Activated B cell treated with CpG ODN at 0.5 μM for 24 hours (primary cell): ENCODE results near the gene RHOF. TPM values are rescaled to one million over a fixed set of nuclear protein-coding genes. Genes with fewer than 3 reads are reported as not detected.

ENCODE experiments used
- ATAC-seq: fragments of 200-7000 bp; cut with Tn5 transposase; one replicate; pipeline ENCODE4 v1.10.0; 2021; ENCODE audit warnings: low read depth, mild to moderate bottlenecking, moderate library complexity
- CTCF ChIA-PET: fragments of 350-600 bp; sonication (Branson Sonifier 250); formaldehyde crosslinking; loops from one replicate; lab custom pipeline; 2021; ENCODE audit warnings: antibody characterized with exemption; lab: Charles Lee
- POLR2A ChIA-PET: fragments of 350-600 bp; sonication (Branson Sonifier 250); formaldehyde crosslinking; loops from one replicate; lab custom pipeline; 2021; ENCODE audit warnings: antibody characterized with exemption; lab: Charles Lee
- DNase-seq: peaks from one replicate; pipeline ENCODE4 v3.0.0; 2022
- H3K27ac Mint-ChIP-seq: one replicate; pipeline ENCODE4 v1.8.0; 2020; ENCODE audit warnings: mixed read lengths
- H3K27me3 Mint-ChIP-seq: one replicate; pipeline ENCODE4 v1.8.0; 2021; ENCODE audit warnings: mixed read lengths
- H3K36me3 Mint-ChIP-seq: one replicate; pipeline ENCODE4 v1.8.0; 2021; ENCODE audit warnings: low read depth, mixed read lengths
- H3K4me1 Mint-ChIP-seq: one replicate; pipeline ENCODE4 v1.8.0; 2021; ENCODE audit warnings: mixed read lengths
- H3K4me3 Mint-ChIP-seq: one replicate; pipeline ENCODE4 v1.8.0; 2020; ENCODE audit warnings: mild to moderate bottlenecking, mixed read lengths
- H3K9me3 Mint-ChIP-seq: one replicate; pipeline ENCODE4 v1.8.0; 2020; ENCODE audit warnings: mixed read lengths
- intact Hi-C: fragments of 100-400 bp; cut with micrococcal nuclease; formaldehyde crosslinking; loops from one replicate; pipeline ENCODE4 v1.15.1; 2024
- total RNA-seq: library from RNA; stranded (reverse); gene quantifications from 2 replicates; pipeline ENCODE4 v1.2.3, GENCODE V29; 2022
- TF ChIP-seq, protein P1 (sequence below): fragments of 200-600 bp; IDR thresholded peaks from one replicate; pipeline ENCODE4 v1.8.0; 2022; ENCODE audit warnings: antibody characterized with exemption, mild to moderate bottlenecking

Gene RHOF
- total RNA-seq, 1 donor from 2014 or later = 142 TPM

- Mint-ChIP-seq H3K27ac (no peak overlapping the region), H3K4me3 (no peak overlapping the region), H3K27me3 (no peaks in the 10 kb centered on the region), H3K4me1 (no peaks in the 10 kb centered on the region), H3K36me3 (peaks cover 1% of the 10 kb centered on the region), H3K9me3 (no peaks in the 10 kb centered on the region)
- intact Hi-C loops = no loop called here
- TF ChIP-seq, protein P1, sequence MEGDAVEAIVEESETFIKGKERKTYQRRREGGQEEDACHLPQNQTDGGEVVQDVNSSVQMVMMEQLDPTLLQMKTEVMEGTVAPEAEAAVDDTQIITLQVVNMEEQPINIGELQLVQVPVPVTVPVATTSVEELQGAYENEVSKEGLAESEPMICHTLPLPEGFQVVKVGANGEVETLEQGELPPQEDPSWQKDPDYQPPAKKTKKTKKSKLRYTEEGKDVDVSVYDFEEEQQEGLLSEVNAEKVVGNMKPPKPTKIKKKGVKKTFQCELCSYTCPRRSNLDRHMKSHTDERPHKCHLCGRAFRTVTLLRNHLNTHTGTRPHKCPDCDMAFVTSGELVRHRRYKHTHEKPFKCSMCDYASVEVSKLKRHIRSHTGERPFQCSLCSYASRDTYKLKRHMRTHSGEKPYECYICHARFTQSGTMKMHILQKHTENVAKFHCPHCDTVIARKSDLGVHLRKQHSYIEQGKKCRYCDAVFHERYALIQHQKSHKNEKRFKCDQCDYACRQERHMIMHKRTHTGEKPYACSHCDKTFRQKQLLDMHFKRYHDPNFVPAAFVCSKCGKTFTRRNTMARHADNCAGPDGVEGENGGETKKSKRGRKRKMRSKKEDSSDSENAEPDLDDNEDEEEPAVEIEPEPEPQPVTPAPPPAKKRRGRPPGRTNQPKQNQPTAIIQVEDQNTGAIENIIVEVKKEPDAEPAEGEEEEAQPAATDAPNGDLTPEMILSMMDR = no peak
- POLR2A ChIA-PET = no interaction called here
- DNase-seq (no peak), ATAC-seq (no peak)
- CTCF ChIA-PET = no interaction called here
Observed at GRCh38 chr12:121755591-121755990, 37.9 kb downstream of the RHOF start.

DNA sequence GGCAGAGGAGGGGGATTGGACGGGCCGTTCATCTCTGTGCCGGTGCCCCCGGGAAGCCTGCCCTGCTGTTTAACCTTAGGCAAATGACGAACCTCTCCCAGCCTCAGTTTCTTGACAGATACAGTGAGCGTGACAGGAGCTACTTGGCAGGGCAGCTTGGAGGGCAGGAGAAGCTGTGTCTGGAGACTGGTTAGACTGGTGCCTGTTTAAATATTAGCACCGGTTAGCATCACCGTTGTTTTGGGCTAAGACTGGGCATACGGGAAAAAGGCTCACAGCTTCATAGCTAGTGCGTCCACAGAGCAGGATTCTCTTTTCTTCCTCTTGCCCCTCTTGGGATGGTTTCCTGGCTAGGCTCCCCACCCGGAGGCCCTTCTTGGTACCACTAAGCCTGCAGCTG, 38.7 kb downstream of the RHOF start:
- H3K27ac Mint-ChIP-seq = no peak overlapping the region
- POLR2A ChIA-PET = no interaction called here
- ATAC-seq = no peak
- intact Hi-C loops = no loop called here
- DNase-seq = no peak
- H3K9me3 Mint-ChIP-seq = no peaks in the 10 kb centered on the region
- H3K4me3 Mint-ChIP-seq = no peak overlapping the region
- TF ChIP-seq, protein P1 = no peak
- no peaks in the 10 kb centered on the region for H3K27me3 Mint-ChIP-seq
- CTCF ChIA-PET = no interaction called here
- H3K4me1 Mint-ChIP-seq = peaks cover 3% of the 10 kb centered on the region
- peaks cover 3% of the 10 kb centered on the region for H3K36me3 Mint-ChIP-seq

DNA sequence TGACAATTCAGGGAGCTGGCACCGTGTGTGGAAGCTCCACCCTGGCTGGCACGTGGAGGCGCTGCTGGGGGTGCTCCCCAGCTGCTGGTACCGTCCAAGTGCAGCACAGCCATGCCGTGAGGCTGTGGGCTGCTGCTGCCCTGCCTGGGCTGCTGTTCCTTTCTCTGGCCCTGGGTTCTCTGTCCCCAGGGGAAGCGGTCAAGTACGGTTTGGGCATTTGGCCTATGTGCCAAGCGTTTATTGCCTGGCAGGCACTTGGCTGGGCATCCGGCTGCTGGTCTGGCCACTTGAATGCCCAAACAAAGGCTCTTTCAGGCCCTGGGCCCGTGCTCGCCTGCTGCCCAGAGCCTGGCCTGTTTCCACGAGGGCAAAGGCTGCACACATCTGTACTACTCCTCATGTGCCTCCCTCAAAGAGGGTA, 39.6 kb downstream of the RHOF start:
- TF ChIP-seq, protein P1 = no peak
- no peak for DNase-seq
- H3K9me3 Mint-ChIP-seq = no peaks in the 10 kb centered on the region
- ChIA-PET POLR2A (no interaction called here), CTCF (no interaction called here)
- no peaks in the 10 kb centered on the region for H3K27me3 Mint-ChIP-seq
- intact Hi-C loops = no loop called here
- peaks cover 6% of the 10 kb centered on the region for H3K4me1 Mint-ChIP-seq
- peaks cover 3% of the 10 kb centered on the region for H3K36me3 Mint-ChIP-seq
- H3K4me3 Mint-ChIP-seq = no peak overlapping the region
- no peak overlapping the region for H3K27ac Mint-ChIP-seq
- no peak for ATAC-seq

DNA sequence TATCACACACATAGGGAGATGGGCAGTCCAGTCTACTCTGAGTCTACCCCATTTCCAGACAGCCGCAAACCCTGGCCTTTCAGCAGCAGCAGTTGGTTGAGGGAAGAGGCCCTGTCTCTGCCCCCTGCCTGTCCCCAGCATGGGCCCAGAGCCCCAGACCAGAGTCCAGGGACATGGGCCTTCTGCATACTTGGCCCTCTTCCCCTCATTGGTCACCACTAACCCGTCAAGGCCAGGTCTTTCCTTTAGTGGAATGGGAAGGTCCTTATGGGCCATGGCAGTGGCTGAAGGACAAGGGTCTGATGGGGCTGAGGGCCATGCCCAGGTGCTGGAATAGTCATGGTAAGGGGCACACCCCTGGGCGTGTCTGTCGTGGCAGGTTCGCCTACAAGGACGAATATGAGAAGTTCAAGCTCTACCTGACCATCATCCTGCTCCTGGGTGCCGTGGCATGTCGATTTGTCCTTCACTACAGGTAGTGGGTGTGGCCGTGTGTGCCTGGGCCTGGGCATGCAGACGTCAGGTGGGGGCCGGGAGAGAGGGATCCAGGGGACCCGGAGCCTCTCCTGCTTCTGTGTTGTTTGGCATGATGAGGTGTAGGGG, 41.6 kb downstream of the RHOF start:
- H3K27me3 Mint-ChIP-seq = no peaks in the 10 kb centered on the region
- ChIA-PET POLR2A (no interaction called here), CTCF (no interaction called here)
- ATAC-seq (no peak), DNase-seq (no peak)
- intact Hi-C loops = no loop called here
- H3K36me3 Mint-ChIP-seq = peaks cover 3% of the 10 kb centered on the region
- TF ChIP-seq, protein P1 = no peak
- H3K4me1 Mint-ChIP-seq = peaks cover 8% of the 10 kb centered on the region
- no peak overlapping the region for H3K4me3 Mint-ChIP-seq
- H3K27ac Mint-ChIP-seq = no peak overlapping the region
- H3K9me3 Mint-ChIP-seq = no peaks in the 10 kb centered on the region

- no peak for DNase-seq
- TF ChIP-seq, protein P1 = no peak
- H3K36me3 Mint-ChIP-seq = peaks cover 3% of the 10 kb centered on the region
- POLR2A ChIA-PET = no interaction called here
- H3K4me1 Mint-ChIP-seq = peaks cover 8% of the 10 kb centered on the region
- no peaks in the 10 kb centered on the region for H3K9me3 Mint-ChIP-seq
- CTCF ChIA-PET = no interaction called here
- ATAC-seq = no peak
- H3K27me3 Mint-ChIP-seq = no peaks in the 10 kb centered on the region
- intact Hi-C loops = no loop called here
- H3K4me3 Mint-ChIP-seq = no peak overlapping the region
- H3K27ac Mint-ChIP-seq = no peak overlapping the region
Observed at GRCh38 chr12:121751034-121751433, 42.5 kb downstream of the RHOF start.
